Measurements from ENCODE around the gene MAG. TPM values are rescaled to one million over a fixed set of nuclear protein-coding genes. Genes with fewer than 3 reads are reported as not detected.
A peak's percentile ranks its signal among the peaks of the same experiment; 100 is the strongest.

Gene MAG
- total and polyA plus RNA-seq, 2 of the 13 experiments (the other 11 are each of a cell fraction or from before 2014, with no cell fraction given) = 0.20 to 1.3 TPM

DNA sequence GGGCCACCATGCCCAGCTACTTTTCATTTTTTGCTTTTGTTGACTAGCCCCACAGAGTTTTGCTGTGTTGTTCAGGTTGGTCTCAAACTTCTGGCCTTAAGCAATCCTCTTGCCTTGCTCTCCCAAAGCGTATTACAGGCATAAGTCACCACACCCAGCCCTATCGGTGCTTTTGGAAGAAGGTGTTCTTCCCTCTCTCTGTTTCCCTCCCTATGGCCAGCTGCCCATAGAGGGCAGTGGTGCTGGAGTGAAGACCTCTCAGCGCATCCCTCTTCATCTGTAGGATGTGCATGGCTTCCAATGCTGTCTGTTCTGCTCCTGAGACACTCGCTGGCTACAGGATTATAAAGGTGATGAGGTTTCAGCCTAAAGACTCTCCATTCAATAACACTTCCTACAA, 35.7 kb downstream of the MAG start:
- 65% methylated on average over 4 of the region's 4 CpGs for WGBS (ENCODE audit: low lambda C conversion rate)
- POLR2A ChIA-PET = no interaction called here
- TF ChIP-seq XRCC5 (optimal IDR thresholded peaks at IDR 0.05; ENCODE audit: low read length) (peak; percentile 21), CBX1 (IDR thresholded peaks at IDR 0.05; ENCODE audit: low read depth) (no peak), SNAPC2 (CRISPR knock-in tag; IDR thresholded peaks at IDR 0.05) (no peak), SMC3 (IDR thresholded peaks at IDR 0.05; ENCODE audit: low read length) (peak; percentile 46; the same call in 1 of the 2 replicates), RORA (CRISPR knock-in tag; IDR thresholded peaks at IDR 0.05) (no peak), ZNF780A (CRISPR knock-in tag; IDR thresholded peaks at IDR 0.05) (no peak), SAP130 (CRISPR knock-in tag; IDR thresholded peaks at IDR 0.05; ENCODE audit: low read depth) (no peak), BCL6 (CRISPR knock-in tag; IDR thresholded peaks at IDR 0.05) (0 out of 2 replicates have a peak, but pooled peaks have one; percentile 11)
- TF ChIP-seq, protein P1, sequence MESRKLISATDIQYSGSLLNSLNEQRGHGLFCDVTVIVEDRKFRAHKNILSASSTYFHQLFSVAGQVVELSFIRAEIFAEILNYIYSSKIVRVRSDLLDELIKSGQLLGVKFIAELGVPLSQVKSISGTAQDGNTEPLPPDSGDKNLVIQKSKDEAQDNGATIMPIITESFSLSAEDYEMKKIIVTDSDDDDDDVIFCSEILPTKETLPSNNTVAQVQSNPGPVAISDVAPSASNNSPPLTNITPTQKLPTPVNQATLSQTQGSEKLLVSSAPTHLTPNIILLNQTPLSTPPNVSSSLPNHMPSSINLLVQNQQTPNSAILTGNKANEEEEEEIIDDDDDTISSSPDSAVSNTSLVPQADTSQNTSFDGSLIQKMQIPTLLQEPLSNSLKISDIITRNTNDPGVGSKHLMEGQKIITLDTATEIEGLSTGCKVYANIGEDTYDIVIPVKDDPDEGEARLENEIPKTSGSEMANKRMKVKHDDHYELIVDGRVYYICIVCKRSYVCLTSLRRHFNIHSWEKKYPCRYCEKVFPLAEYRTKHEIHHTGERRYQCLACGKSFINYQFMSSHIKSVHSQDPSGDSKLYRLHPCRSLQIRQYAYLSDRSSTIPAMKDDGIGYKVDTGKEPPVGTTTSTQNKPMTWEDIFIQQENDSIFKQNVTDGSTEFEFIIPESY (CRISPR knock-in tag; IDR thresholded peaks at IDR 0.05) = peak; percentile 50; the same call in 1 of the 2 replicates
- TF ChIP-seq, protein P2, sequence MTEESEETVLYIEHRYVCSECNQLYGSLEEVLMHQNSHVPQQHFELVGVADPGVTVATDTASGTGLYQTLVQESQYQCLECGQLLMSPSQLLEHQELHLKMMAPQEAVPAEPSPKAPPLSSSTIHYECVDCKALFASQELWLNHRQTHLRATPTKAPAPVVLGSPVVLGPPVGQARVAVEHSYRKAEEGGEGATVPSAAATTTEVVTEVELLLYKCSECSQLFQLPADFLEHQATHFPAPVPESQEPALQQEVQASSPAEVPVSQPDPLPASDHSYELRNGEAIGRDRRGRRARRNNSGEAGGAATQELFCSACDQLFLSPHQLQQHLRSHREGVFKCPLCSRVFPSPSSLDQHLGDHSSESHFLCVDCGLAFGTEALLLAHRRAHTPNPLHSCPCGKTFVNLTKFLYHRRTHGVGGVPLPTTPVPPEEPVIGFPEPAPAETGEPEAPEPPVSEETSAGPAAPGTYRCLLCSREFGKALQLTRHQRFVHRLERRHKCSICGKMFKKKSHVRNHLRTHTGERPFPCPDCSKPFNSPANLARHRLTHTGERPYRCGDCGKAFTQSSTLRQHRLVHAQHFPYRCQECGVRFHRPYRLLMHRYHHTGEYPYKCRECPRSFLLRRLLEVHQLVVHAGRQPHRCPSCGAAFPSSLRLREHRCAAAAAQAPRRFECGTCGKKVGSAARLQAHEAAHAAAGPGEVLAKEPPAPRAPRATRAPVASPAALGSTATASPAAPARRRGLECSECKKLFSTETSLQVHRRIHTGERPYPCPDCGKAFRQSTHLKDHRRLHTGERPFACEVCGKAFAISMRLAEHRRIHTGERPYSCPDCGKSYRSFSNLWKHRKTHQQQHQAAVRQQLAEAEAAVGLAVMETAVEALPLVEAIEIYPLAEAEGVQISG (CRISPR knock-in tag; IDR thresholded peaks at IDR 0.05) = peak; percentile 19; the same call in 1 of the 2 replicates
- TF ChIP-seq, protein P3, sequence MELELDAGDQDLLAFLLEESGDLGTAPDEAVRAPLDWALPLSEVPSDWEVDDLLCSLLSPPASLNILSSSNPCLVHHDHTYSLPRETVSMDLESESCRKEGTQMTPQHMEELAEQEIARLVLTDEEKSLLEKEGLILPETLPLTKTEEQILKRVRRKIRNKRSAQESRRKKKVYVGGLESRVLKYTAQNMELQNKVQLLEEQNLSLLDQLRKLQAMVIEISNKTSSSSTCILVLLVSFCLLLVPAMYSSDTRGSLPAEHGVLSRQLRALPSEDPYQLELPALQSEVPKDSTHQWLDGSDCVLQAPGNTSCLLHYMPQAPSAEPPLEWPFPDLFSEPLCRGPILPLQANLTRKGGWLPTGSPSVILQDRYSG (CRISPR knock-in tag; IDR thresholded peaks at IDR 0.05) = no peak
- TF ChIP-seq, protein P4, sequence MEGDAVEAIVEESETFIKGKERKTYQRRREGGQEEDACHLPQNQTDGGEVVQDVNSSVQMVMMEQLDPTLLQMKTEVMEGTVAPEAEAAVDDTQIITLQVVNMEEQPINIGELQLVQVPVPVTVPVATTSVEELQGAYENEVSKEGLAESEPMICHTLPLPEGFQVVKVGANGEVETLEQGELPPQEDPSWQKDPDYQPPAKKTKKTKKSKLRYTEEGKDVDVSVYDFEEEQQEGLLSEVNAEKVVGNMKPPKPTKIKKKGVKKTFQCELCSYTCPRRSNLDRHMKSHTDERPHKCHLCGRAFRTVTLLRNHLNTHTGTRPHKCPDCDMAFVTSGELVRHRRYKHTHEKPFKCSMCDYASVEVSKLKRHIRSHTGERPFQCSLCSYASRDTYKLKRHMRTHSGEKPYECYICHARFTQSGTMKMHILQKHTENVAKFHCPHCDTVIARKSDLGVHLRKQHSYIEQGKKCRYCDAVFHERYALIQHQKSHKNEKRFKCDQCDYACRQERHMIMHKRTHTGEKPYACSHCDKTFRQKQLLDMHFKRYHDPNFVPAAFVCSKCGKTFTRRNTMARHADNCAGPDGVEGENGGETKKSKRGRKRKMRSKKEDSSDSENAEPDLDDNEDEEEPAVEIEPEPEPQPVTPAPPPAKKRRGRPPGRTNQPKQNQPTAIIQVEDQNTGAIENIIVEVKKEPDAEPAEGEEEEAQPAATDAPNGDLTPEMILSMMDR (CRISPR knock-in tag; IDR thresholded peaks at IDR 0.05) = peak; percentile 55
- TF ChIP-seq, protein P5, sequence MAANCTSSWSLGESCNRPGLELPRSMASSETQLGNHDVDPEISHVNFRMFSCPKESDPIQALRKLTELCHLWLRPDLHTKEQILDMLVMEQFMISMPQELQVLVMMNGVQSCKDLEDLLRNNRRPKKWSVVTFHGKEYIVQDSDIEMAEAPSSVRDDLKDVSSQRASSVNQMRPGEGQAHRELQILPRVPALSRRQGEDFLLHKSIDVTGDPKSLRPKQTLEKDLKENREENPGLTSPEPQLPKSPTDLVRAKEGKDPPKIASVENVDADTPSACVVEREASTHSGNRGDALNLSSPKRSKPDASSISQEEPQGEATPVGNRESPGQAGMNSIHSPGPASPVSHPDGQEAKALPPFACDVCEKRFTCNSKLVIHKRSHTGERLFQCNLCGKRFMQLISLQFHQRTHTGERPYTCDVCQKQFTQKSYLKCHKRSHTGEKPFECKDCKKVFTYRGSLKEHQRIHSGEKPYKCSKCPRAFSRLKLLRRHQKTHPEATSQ (CRISPR knock-in tag; IDR thresholded peaks at IDR 0.05; ENCODE audit: borderline replicate concordance) = no peak

More for the DNA sequence above, 35.7 kb downstream of the MAG start:
- Histone ChIP-seq H4K20me1 (ENCODE audit: insufficient read depth, low read length) (no peaks in the 10 kb centered on the region), H3K36me3 (replicated peaks in 1 of 2; ENCODE audit: control insufficient read depth in 1 of 2, insufficient read depth in 2 of 2, low read length in 2 of 2) (no peaks in the 10 kb centered on the region), H2AFZ (ENCODE audit: low read length) (no peak overlapping the region), H3K4me3 (replicated peaks in 1 of 3; ENCODE audit: insufficient read depth in 1 of 3, low read depth in 2 of 3, low read length in 3 of 3) (no peak overlapping the region), H3K9me3 (ENCODE audit: low read length) (no peaks in the 10 kb centered on the region), H3K9ac (ENCODE audit: insufficient read depth, low read depth, low read length) (no peak overlapping the region), H3K4me2 (ENCODE audit: low read depth, low read length) (no peak overlapping the region), H3K27ac (ENCODE audit: extremely low read length, insufficient read depth, low read length) (no peak overlapping the region), H3K27me3 (ENCODE audit: control insufficient read depth in 1 of 2, insufficient read depth in 2 of 2, low read length in 2 of 2) (no peaks in the 10 kb centered on the region), H3K4me1 (ENCODE audit: insufficient read depth, low read length) (peaks cover 24% of the 10 kb centered on the region), H3K79me2 (ENCODE audit: insufficient read depth, low read length) (no peaks in the 10 kb centered on the region)
- intact Hi-C loops (cut with micrococcal nuclease; ENCODE audit: unreplicated experiment) (no loop called here), in situ Hi-C loops (cut with HindIII; ENCODE audit: extremely low pct_ligation_motif_present, low pct_unique_long_range_greater_than_20kb) (no loop called here)
- CTCF ChIA-PET (ENCODE audit: low intra/inter-chr PET ratio, low total read pairs) = interaction anchor here (1.3 kb wide), 1 partner anchor 59 kb away, joined by 4 read pairs; the partner anchor contains the start of gene USF2
- no TSS peak for BruUV-seq (replicated peaks)
- peak; percentile 31 for DNase-seq (ENCODE audit: low spot score)
- FAIRE-seq = peak; percentile 18
- peak; percentile 74 for ATAC-seq
